Endothelial cell (in vitro differentiated cells): ENCODE results near the gene USP35. TPM values are rescaled to one million over a fixed set of nuclear protein-coding genes. Genes with fewer than 3 reads are reported as not detected.
A peak's percentile ranks its signal among the peaks of the same experiment; 100 is the strongest.

Experiments
- DNase-seq: peaks from one replicate; pipeline ENCODE4 v3.0.0; 2021; ENCODE audit warnings: low spot score
- H3K27ac Mint-ChIP-seq: one replicate; pipeline ENCODE4 v1.8.0; 2021; ENCODE audit warnings: mixed read lengths, inconsistent platforms; ENCODE audit not compliant: unreplicated experiment
- H3K27me3 Mint-ChIP-seq: one replicate; pipeline ENCODE4 v1.8.0; 2021; ENCODE audit warnings: mild to moderate bottlenecking, moderate library complexity, mixed read lengths, inconsistent platforms; ENCODE audit not compliant: unreplicated experiment
- H3K36me3 Mint-ChIP-seq: one replicate; pipeline ENCODE4 v1.8.0; 2021; ENCODE audit warnings: mild to moderate bottlenecking, low read depth, mixed read lengths, inconsistent platforms; ENCODE audit not compliant: unreplicated experiment
- H3K4me1 Mint-ChIP-seq: one replicate; pipeline ENCODE4 v1.8.0; 2021; ENCODE audit warnings: mild to moderate bottlenecking, mixed read lengths, inconsistent platforms; ENCODE audit not compliant: unreplicated experiment
- H3K4me3 Mint-ChIP-seq: one replicate; pipeline ENCODE4 v1.8.0; 2021; ENCODE audit warnings: mild to moderate bottlenecking, mixed read lengths, inconsistent platforms; ENCODE audit not compliant: unreplicated experiment
- H3K9me3 Mint-ChIP-seq: one replicate; pipeline ENCODE4 v1.8.0; 2021; ENCODE audit warnings: mixed read lengths, inconsistent platforms; ENCODE audit not compliant: unreplicated experiment
- total RNA-seq: library from RNA; stranded (reverse); fragmentation: NEBNext Ultra II Directional; extraction: Animal tissue kit (Norgen Biotek cat#: 25700); gene quantifications from one replicate; pipeline ENCODE4 v1.2.1, GENCODE V29; 2021; ENCODE audit not compliant: unreplicated experiment
- TF ChIP-seq, protein P1 (sequence below): fragments of 200-600 bp; sonication (generic); IDR thresholded peaks from one replicate; pipeline ENCODE4 v1.5.0; 2021; ENCODE audit warnings: antibody characterized with exemption; ENCODE audit not compliant: unreplicated experiment

The USP35 gene
- total RNA-seq, 1 donor from 2014 or later: 26.0 TPM

DNA sequence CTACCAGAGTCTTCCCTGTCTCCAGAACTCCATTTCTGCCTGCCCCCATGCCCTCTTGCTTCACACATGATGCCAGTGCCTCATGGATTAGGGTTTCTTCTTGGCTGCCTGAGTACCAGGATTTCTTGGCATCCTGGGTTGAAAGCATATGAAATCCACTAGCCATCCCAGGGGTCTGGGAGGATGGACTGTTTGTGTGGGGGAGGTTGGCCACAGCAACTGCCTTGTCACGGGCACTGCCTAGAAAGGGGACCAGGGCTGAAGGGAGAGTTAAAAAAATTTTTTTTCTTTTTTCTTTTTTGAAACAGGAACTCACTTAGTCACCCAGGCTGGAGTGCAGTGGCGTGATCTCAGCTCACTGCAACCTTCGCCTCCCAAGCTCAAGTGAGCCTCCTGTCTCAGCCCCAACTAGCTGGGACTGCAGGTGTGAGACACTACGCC, 4.2 kb downstream of the USP35 start:
- peaks cover 16% of the 10 kb centered on the region for H3K27me3 Mint-ChIP-seq
- no peak overlapping the region for H3K4me3 Mint-ChIP-seq
- peaks cover 25% of the 10 kb centered on the region for H3K36me3 Mint-ChIP-seq
- peaks cover 33% of the 10 kb centered on the region for H3K4me1 Mint-ChIP-seq
- no peak for DNase-seq
- H3K9me3 Mint-ChIP-seq: no peaks in the 10 kb centered on the region
- TF ChIP-seq, protein P1, sequence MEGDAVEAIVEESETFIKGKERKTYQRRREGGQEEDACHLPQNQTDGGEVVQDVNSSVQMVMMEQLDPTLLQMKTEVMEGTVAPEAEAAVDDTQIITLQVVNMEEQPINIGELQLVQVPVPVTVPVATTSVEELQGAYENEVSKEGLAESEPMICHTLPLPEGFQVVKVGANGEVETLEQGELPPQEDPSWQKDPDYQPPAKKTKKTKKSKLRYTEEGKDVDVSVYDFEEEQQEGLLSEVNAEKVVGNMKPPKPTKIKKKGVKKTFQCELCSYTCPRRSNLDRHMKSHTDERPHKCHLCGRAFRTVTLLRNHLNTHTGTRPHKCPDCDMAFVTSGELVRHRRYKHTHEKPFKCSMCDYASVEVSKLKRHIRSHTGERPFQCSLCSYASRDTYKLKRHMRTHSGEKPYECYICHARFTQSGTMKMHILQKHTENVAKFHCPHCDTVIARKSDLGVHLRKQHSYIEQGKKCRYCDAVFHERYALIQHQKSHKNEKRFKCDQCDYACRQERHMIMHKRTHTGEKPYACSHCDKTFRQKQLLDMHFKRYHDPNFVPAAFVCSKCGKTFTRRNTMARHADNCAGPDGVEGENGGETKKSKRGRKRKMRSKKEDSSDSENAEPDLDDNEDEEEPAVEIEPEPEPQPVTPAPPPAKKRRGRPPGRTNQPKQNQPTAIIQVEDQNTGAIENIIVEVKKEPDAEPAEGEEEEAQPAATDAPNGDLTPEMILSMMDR: no peak
- peak overlapping the region; percentile 36 for H3K27ac Mint-ChIP-seq

DNA sequence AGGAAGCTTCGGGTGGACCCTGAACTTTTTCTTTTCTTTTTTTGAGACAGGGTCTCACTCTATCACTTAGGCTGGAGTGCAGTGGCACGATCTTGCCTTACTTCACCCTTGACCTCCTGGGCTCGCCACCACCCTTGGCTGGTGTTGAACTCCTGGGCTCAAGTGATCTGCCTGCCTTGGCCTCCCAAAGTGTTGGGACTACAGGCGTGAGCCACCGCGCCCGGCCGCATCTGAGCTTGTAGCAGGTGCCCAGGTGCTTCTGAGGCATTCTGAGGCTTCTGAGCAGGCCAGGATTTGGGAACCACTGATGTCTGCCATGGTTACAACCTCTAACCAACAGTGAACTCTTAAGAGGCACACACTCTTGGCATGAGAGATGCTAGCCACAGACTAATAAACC, 5.1 kb downstream of the USP35 start:
- no peaks in the 10 kb centered on the region for H3K9me3 Mint-ChIP-seq
- H3K4me1 Mint-ChIP-seq: peaks cover 29% of the 10 kb centered on the region
- H3K36me3 Mint-ChIP-seq: peaks cover 32% of the 10 kb centered on the region
- H3K4me3 Mint-ChIP-seq: no peak overlapping the region
- TF ChIP-seq, protein P1: no peak
- H3K27ac Mint-ChIP-seq: no peak overlapping the region
- DNase-seq: no peak
- H3K27me3 Mint-ChIP-seq: peaks cover 16% of the 10 kb centered on the region

DNA sequence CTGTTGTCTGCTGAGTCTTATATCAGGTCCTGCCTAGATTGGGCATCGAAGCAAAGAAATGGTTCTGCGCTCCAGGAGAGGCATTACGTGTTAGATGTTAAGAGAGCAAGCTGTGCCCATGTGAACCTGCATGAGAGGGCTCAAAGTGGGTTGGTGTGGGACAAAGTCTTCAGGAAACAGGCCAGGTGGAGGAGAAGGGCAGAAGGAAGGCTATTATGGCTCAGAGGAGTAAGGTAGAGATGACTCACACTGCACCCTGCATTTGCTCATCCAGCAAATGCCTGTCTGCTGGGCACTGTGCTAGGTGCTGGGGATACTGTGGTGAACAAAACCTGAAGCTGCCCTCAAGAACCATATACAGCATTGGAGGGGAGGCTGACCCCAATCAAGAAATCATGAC, 5.8 kb downstream of the USP35 start:
- TF ChIP-seq, protein P1: no peak
- peak overlapping the region; percentile 13 for H3K4me3 Mint-ChIP-seq
- peaks cover 34% of the 10 kb centered on the region for H3K36me3 Mint-ChIP-seq
- DNase-seq: no peak
- no peaks in the 10 kb centered on the region for H3K9me3 Mint-ChIP-seq
- peak overlapping the region; percentile 1 for H3K27ac Mint-ChIP-seq
- peaks cover 29% of the 10 kb centered on the region for H3K4me1 Mint-ChIP-seq
- H3K27me3 Mint-ChIP-seq: peaks cover 16% of the 10 kb centered on the region

DNA sequence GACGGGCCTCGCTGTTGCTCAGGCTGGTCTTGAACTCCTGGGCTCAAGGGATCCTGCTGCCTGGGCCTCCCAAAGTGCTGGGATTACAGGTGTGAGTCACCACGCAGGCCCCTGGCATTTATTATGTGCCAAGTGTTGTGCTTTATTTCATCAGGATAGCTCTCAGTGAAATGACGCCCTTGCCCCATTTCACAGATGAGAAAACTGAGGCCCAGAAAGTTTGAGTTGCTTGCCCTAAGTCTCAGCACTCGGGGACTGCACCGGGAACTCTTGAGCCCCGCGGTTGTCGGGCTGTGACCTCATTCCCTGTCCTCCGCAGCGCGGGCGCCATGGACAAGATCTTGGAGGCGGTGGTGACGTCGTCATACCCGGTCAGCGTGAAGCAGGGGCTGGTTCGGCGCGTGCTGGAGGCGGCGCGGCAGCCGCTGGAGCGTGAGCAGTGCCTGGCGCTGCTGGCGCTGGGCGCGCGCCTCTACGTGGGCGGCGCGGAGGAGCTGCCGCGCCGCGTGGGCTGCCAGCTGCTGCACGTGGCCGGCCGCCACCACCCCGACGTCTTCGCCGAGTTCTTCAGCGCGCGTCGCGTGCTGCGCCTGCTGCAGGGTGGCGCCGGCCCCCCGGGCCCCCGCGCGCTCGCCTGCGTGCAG, 7.3 kb downstream of the USP35 start:
- H3K36me3 Mint-ChIP-seq: peaks cover 32% of the 10 kb centered on the region
- TF ChIP-seq, protein P1: no peak
- H3K4me1 Mint-ChIP-seq: peaks cover 20% of the 10 kb centered on the region
- peaks cover 14% of the 10 kb centered on the region for H3K27me3 Mint-ChIP-seq
- no peak for DNase-seq
- H3K27ac Mint-ChIP-seq: no peak overlapping the region
- H3K9me3 Mint-ChIP-seq: no peaks in the 10 kb centered on the region
- no peak overlapping the region for H3K4me3 Mint-ChIP-seq

DNA sequence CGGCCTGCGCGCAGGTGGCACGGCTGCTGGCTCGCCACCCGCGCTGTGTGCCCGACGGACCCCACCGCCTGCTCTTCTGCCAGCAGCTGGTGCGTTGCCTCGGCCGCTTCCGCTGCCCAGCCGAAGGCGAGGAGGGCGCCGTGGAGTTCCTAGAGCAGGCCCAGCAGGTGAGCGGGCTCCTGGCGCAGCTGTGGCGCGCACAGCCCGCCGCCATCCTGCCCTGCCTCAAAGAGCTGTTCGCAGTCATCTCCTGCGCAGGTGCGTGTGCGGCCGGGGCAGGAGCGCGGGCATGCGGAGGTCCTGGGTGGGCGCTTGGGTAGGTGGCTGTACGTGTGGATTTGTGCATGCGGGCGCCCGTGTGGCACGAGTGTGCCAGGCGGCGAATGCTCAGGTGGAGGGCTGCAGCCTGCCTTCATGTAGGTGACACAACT, 8.0 kb downstream of the USP35 start:
- no peak for DNase-seq
- TF ChIP-seq, protein P1: no peak
- Mint-ChIP-seq H3K4me1 (peaks cover 23% of the 10 kb centered on the region), H3K27ac (no peak overlapping the region), H3K36me3 (peaks cover 39% of the 10 kb centered on the region), H3K27me3 (peaks cover 18% of the 10 kb centered on the region), H3K9me3 (no peaks in the 10 kb centered on the region), H3K4me3 (no peak overlapping the region)
